ENCODE results near the gene CYP4F12.

CYP4F12 gene

DNA sequence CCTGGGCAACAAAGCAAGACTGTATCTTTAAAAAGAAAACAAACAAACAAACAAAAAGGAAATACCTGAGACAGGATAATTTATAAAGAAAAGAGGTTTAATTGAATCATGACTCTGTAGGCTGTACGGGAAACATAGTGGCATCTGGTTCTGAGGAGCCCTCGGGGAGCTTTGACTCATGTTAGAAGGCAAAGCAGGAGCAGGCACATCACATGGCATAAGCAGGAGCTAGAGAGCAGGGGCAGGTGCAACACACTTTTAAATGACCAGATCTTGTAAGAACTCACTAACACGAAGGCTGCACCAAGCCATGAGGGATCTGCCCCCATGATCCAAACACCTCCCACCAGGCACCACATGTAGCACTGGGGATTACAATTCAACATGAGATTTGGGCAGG lies 41.8 kb downstream of the CYP4F12 start:
- DNase-seq (ENCODE audit: low spot score) = no peak

DNA sequence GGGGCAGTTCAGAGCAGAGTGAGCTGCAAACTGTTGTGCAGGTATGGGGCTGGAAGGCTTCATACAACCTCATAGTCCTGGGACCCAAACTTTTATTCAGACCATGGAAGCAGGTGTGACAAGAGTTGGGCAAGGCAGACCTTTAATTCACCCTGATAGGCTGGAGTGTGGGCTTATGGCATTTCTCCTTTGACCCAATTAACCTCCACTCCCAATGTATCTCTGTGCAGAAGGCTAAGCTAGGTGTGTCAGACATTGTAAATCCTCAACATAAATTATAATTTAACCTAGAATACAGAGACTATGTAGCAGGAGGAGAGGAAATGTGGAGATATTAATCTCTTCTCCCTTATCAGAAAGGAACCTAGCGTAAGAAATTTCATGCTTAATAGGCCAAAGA lies 42.8 kb downstream of the CYP4F12 start:
- no peak for DNase-seq (ENCODE audit: low spot score)

DNA sequence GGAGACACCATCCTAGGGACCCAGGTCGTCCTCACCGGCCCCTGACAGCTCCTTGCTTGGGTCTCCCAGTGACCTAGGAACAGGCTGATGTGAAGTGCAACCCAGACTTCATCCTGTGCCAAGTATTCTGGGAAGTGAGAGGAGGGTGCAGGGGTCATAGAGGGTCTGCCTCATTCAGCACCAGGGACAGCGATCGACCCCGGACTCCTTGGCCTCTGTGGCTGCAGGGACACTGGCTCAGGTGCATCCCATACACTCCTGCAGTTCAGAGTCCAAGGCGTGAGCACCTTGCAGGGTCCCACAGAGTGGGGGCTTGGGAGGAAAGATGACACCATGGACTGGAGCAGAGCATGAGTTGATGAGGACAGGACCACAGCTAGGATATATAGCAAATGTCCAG lies 44.9 kb downstream of the CYP4F12 start:
- DNase-seq (ENCODE audit: low spot score) = no peak

DNA sequence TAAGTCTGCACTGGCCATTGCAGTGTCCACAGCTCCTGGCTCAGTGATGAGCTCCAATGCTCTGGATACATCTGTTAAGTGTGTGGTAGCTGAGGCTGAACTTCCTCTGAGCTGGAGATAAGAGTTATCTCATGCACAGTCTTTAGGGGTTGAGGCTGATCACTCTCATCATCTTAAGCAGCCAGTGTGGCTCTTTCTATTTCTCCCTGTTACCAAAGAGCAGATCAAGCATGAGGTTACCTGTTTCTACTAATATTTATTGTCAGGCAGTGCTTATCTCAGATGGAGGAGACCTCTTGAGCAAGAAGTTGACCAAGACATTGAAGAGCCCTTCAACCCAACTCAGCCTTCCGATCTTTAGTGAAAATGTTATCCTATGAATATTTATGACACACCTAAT lies 48.4 kb downstream of the CYP4F12 start:
- DNase-seq (ENCODE audit: low spot score) = no peak

DNA sequence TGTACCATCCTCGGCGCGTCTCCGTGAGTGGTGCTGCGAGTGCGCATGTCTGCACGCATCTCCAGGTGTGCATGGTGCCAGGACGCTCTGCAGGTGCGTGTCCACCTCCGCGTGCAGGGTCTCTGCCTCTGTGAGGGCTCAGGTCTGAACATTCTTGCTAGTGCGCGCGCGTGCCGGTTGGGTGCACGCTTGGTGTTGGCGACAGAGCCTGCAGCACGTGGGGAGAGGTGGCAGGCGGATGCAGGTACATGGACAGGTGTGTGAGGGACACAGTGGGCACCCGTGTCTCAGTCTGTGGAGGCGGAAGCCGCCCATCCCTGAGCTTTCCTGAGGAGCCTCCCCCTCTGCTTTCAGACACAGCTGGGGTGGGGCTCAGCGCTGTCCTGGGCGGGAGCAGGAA lies 50.1 kb downstream of the CYP4F12 start:
- no peak for DNase-seq (ENCODE audit: low spot score)

DNA sequence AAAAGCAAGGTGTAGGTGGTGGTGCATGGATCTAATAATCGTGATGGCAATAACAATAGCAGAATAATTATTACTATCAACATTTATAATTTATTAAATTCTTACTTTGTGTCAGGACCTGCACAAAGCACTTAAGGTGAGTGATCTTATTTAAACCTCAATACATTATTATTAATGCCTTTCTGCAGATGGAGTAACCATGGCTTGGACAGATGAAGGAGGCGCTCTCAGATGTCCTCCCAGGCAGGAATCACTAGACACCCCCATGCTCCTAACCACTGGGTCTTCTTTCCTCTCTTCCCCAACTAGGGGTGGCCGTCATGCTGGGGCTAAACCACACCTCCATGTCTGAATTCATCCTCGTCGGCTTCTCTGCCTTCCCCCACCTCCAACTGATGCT lies 54.8 kb downstream of the CYP4F12 start, which contains the start of gene OR10H2:
Gene OR10H2, plus strand, starts transcription at position 301 of the 400 bp plus-strand sequence. Its CDS starts 20 bp downstream, at position 321.
- DNase-seq (ENCODE audit: low spot score) = no peak

DNA sequence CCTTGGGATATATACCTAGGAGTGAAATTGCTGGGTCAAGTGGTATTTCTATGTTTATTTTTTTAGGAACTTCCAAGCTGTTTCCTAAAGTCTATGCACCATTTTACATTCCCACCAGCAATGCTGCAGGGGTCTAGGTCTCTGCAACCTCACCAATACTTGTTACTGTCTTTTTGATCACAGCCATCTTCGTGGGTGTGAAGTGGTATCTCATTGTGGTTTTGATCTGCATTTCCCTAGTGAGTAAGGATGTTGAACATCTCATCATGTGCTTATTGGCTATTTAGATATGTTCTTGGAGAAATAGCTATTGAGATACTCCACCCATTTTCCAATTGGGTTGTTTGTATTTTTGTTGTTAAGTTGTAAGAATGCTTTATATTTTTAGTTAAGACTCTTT lies 57.7 kb downstream of the CYP4F12 start:
- DNase-seq (ENCODE audit: low spot score) = no peak

DNA sequence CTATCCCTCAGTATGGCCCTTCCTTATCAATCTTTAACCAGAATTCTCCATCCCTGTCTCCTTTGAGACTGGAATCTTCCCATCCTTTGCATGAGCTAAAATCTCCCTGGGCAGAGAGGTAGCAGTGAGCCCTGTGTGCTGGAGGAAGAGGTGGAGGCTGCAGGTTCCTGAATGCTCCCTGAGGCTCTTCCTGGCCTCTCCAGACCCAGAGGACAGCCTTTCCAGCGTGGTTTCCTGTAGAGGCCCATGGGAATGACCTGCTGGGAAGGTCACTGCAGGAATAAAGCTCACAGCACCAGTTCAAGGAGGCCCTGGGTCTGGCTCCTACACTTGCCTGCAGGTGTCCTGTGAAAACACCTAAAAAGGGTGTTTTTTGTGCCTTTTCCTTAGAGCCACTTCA lies 59.5 kb downstream of the CYP4F12 start:
- DNase-seq (ENCODE audit: low spot score) = no peak

DNA sequence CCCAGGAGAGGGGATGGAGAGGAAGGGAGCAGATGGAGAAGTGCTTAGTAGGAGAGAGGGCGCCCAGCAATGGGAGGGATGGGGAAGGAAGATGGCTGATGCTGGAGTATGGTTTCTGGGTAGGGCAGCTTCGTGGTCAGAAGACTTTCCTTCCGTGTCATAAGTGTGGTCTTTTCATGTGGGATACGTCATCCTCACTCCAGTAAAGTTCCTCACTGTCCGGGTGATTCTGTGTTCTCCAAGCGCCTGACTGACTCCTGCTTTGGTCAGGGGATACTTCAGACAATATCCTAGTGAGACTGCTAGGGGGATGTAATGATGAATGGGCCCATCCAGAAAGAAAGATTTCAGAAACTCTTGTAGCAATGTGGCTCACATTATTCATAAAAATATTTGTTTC lies 61.0 kb downstream of the CYP4F12 start:
- DNase-seq (ENCODE audit: low spot score) = no peak

DNA sequence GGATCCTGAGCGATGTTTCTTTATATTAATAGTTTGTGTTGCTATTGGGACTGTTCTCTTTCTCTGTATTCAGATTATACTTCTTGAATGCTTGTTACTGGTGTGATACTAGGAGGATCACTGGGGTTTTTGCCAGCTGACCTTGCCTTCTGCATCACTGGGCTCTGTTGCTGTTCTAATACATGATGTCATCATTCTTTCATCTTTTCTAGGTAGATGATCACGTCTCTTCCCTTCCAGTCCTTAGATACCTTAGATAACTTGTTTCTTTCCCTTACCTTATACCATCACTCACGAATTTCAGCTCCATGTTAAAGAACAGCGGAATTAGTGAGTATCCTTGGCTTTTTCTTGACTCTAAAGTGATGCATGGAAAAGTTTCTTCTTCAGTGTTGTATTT lies 64.8 kb downstream of the CYP4F12 start, which contains the start of gene OR10H3:
Gene OR10H3, plus strand, starts transcription at position 264 of the 400 bp plus-strand sequence. CDS start 3,408 bp downstream, outside the sequence.
- DNase-seq (ENCODE audit: low spot score) = no peak

DNA sequence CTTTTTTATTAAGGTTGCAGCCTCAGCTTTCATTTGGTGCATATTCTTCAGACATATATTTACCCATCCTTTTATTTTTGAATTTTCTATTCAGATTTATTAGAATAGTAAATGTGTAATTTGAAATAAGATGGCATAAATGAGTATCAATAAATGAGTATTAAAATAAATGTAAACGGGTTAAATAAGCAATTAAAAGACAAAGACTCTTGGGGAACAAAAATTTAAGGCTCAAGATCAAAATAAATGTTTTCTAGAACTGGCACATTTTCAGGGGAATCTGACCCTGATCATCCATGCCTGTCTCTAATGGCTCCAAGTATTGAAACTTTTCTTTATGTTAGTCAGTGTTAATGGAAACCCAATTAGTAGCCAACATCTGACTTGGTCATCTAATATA lies 67.9 kb downstream of the CYP4F12 start:
- DNase-seq (ENCODE audit: low spot score) = no peak
